Esophagus muscularis mucosa (tissue), 3 donors: ENCODE data around the gene ATP1A2.

ENCODE experiments used
- CTCF ChIP-seq, 3 experiments: fragments of 200-600 bp in 2 of 3; fragments of 450-650 bp in 1 of 3; sonication (generic) in 2 of 3; IDR thresholded peaks; one replicate each; pipeline ENCODE4 v1.5.1; 2017 to 2019; ENCODE audit warnings: antibody characterized with exemption in 3 of 3, mild to moderate bottlenecking in 2 of 3, moderate library complexity in 1 of 3
- POLR2A ChIP-seq: fragments of 450-650 bp; IDR thresholded peaks from one replicate; pipeline ENCODE4 v1.6.1; 2017; ENCODE audit warnings: antibody characterized with exemption, moderate library complexity, mild to moderate bottlenecking, low read depth

- TF ChIP-seq POLR2A (no peak), CTCF (IDR thresholded peaks at IDR 0.05) (no peak)
Observed at GRCh38 chr1:160164121-160164520, 48.6 kb downstream of the ATP1A2 start.
